ENCODE data around the gene GRN. TPM values are rescaled to one million over a fixed set of nuclear protein-coding genes. Genes with fewer than 3 reads are reported as not detected.
"Not testable (repeated sequence)": the region's sequence is repeated elsewhere in the genome, so short reads cannot be mapped to it uniquely, and the experiment has no call there.

The GRN gene
- total RNA-seq, 6 experiments from 2014 or later: 186 to 249 (median 221) TPM

- no peak overlapping the region for H3K4me3 Mint-ChIP-seq
- H3K9me3 Mint-ChIP-seq: no peaks in the 10 kb centered on the region
- TF ChIP-seq, protein P1, sequence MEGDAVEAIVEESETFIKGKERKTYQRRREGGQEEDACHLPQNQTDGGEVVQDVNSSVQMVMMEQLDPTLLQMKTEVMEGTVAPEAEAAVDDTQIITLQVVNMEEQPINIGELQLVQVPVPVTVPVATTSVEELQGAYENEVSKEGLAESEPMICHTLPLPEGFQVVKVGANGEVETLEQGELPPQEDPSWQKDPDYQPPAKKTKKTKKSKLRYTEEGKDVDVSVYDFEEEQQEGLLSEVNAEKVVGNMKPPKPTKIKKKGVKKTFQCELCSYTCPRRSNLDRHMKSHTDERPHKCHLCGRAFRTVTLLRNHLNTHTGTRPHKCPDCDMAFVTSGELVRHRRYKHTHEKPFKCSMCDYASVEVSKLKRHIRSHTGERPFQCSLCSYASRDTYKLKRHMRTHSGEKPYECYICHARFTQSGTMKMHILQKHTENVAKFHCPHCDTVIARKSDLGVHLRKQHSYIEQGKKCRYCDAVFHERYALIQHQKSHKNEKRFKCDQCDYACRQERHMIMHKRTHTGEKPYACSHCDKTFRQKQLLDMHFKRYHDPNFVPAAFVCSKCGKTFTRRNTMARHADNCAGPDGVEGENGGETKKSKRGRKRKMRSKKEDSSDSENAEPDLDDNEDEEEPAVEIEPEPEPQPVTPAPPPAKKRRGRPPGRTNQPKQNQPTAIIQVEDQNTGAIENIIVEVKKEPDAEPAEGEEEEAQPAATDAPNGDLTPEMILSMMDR (IDR thresholded peaks at IDR 0.05): no peak
- peaks cover 11% of the 10 kb centered on the region for H3K27me3 Mint-ChIP-seq (ENCODE audit: insufficient read depth)
- no peak overlapping the region for H3K27ac Mint-ChIP-seq
- no peak for DNase-seq
- H3K4me1 Mint-ChIP-seq (ENCODE audit: low read depth): peaks cover 5% of the 10 kb centered on the region
- H3K36me3 Mint-ChIP-seq (ENCODE audit: low read depth): no peaks in the 10 kb centered on the region
Measured at GRCh38 chr17:44338702-44339101, 6.4 kb upstream of the GRN start.

DNA sequence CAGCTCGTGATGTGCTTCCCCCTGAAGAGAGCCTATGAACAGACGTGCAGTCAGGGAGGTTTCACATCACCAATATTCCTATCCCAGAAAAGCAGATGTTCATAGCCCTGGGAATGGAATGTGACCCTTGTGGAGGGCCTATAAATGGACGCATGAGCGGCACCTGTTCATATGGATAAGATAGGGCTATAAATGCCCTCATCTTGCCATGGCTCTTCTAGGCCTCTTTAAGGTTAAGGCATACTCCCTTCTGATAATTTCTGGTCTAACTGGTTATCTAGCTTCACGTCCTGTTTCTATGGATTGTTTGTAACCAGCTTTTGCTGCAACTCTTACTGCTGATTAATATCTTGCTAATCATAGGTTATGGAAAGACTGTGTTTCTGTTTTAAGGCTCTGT is 4.5 kb upstream of the GRN start:
- Mint-ChIP-seq H3K4me1 (ENCODE audit: low read depth) (peaks cover 12% of the 10 kb centered on the region), H3K27me3 (ENCODE audit: insufficient read depth) (peaks cover 17% of the 10 kb centered on the region)
- H3K4me3 Mint-ChIP-seq; DNase-seq; H3K9me3 Mint-ChIP-seq; H3K27ac Mint-ChIP-seq; H3K36me3 Mint-ChIP-seq (ENCODE audit: low read depth): not testable (repeated sequence)

GRCh38 chr17:44343510-44344209 is 1.4 kb upstream of the GRN start:
- Mint-ChIP-seq H3K36me3 (ENCODE audit: low read depth) (0 out of 2 replicates have a peak, but pooled peaks cover 4% of the 10 kb centered on the region), H3K27me3 (ENCODE audit: insufficient read depth) (peaks cover 6% of the 10 kb centered on the region), H3K27ac (no peak overlapping the region), H3K9me3 (no peaks in the 10 kb centered on the region), H3K4me3 (no peak overlapping the region), H3K4me1 (ENCODE audit: low read depth) (peaks cover 29% of the 10 kb centered on the region)
- DNase-seq: no peak
- TF ChIP-seq, protein P1 (IDR thresholded peaks at IDR 0.05): no peak

- Mint-ChIP-seq H3K9me3 (no peaks in the 10 kb centered on the region), H3K4me3 (peak overlapping the region; percentile 97), H3K27me3 (ENCODE audit: insufficient read depth) (peaks cover 6% of the 10 kb centered on the region), H3K4me1 (ENCODE audit: low read depth) (peaks cover 28% of the 10 kb centered on the region), H3K36me3 (ENCODE audit: low read depth) (0 out of 2 replicates have a peak, but pooled peaks cover 4% of the 10 kb centered on the region), H3K27ac (peak overlapping the region; percentile 89)
- TF ChIP-seq, protein P1 (IDR thresholded peaks at IDR 0.05): peak; percentile 78
- peak; percentile 49 for DNase-seq
Measured at GRCh38 chr17:44345454-44346026, 438 bp downstream of the GRN start.

- no peak for DNase-seq
- 0 out of 2 replicates have a peak, but pooled peaks cover 4% of the 10 kb centered on the region for H3K36me3 Mint-ChIP-seq (ENCODE audit: low read depth)
- peaks cover 28% of the 10 kb centered on the region for H3K4me1 Mint-ChIP-seq (ENCODE audit: low read depth)
- H3K27me3 Mint-ChIP-seq (ENCODE audit: insufficient read depth): peaks cover 6% of the 10 kb centered on the region
- H3K4me3 Mint-ChIP-seq: peak overlapping the region; percentile 97
- H3K9me3 Mint-ChIP-seq: no peaks in the 10 kb centered on the region
- peak overlapping the region; percentile 89; the same call in 1 of the 2 replicates for H3K27ac Mint-ChIP-seq
- TF ChIP-seq, protein P1 (IDR thresholded peaks at IDR 0.05): peak; percentile 8
Measured at GRCh38 chr17:44346064-44346844, 1.2 kb downstream of the GRN start.

DNA sequence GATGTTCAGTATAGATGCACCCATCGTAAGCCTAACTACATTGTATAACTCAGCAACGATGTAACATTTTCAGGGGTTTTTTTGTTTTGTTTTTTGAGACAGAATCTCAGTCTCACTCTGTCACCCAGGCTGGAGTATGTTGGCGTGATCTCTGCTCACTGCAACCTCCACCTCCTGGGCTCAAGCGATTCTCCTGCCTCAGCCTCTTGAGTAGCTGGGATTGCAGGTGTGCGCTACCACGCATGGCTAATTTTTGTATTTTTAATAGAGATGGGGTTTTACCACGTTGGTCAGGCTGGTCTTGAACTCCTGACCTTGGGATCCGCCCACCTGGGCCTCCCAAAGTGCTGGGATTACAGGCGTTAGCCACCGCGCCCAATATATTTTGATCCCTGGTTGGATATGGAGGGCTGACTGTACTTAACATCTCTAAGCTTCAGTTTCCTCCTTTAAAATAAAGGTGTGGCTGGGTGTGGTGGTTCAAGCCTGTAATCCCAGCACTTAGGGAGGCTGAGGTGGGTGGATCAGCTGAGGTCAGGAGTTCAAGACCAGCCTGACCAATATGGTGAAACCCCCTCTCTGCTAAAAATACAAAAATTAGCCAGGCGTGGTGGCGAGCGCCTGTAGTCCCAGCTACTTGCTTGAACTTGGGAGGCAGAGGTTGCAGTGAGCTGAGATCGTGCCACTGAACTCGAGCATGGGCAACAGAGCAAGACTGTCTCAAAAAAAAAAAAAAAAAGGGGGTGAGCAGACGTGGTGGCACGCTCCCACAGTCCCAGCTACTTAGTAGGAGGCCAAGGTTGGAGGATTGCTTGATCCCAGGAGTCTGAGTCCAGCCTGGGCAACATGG is 2.3 kb downstream of the GRN start:
- H3K27me3 Mint-ChIP-seq (ENCODE audit: insufficient read depth); H3K36me3 Mint-ChIP-seq (ENCODE audit: low read depth); H3K9me3 Mint-ChIP-seq; DNase-seq; H3K4me3 Mint-ChIP-seq: not testable (repeated sequence)
- Mint-ChIP-seq H3K4me1 (ENCODE audit: low read depth) (peaks cover 28% of the 10 kb centered on the region), H3K27ac (peak overlapping the region; percentile 36; the same call in 1 of the 2 replicates)
